Bronchial epithelial cell (primary cell): ENCODE results near the gene PRKAG1. TPM values are rescaled to one million over a fixed set of nuclear protein-coding genes. Genes with fewer than 3 reads are reported as not detected.

Experiments used
- DNase-seq: peaks from one replicate; pipeline ENCODE4 v3.0.0-alpha.2; 2010; ENCODE audit warnings: low read depth
- FAIRE-seq: peaks from 2 replicates; lab custom pipeline; 2011; peaks lifted over from hg19 to GRCh38; lab: Jason Lieb, UNC
- H3K27me3 ChIP-seq: 2 replicates; pipeline ENCODE4 v1.5.1; 2011; ENCODE audit warnings: low read length; ENCODE audit not compliant: control insufficient read depth, insufficient read depth
- H3K36me3 ChIP-seq: 2 replicates; pipeline ENCODE4 v1.5.1; 2011; ENCODE audit warnings: low read length; ENCODE audit not compliant: control insufficient read depth, insufficient read depth
- H3K4me3 ChIP-seq: 2 replicates; pipeline ENCODE4 v1.5.1; 2011; ENCODE audit warnings: mild to moderate bottlenecking, low read depth, low read length, control low read depth
- total RNA-seq: library from RNA; depleted of rRNA; stranded (reverse); fragments of >200 nt; gene quantifications from 2 replicates; pipeline ENCODE4 v1.2.1, GENCODE V29; 2014
- TF ChIP-seq, protein P1 (sequence below): IDR thresholded peaks from 2 replicates; pipeline ENCODE4 v1.5.1; 2011; ENCODE audit warnings: mild to moderate bottlenecking, moderate library complexity, low read length, control low read depth, inconsistent platforms; ENCODE audit not compliant: insufficient read depth, severe bottlenecking

Gene PRKAG1
- total RNA-seq, 1 donor from 2014 or later, result 93.7 TPM

DNA sequence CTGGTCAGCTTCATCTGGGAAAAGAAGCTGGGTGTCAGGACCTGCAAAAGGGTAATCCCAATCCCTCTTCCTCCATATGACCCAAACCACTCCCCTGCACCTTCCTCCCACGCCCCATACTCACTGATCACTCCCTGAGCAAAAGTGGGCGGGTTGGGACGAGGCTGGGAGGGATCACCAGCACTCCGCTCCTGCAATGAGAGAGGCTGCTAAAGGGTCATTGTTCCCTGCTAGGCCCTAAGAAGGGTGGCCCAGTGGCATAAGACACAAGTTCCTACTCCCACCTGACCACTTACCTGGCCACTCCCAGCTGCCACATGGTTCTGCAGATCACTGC, 15.7 kb upstream of the PRKAG1 start:
- TF ChIP-seq, protein P1, sequence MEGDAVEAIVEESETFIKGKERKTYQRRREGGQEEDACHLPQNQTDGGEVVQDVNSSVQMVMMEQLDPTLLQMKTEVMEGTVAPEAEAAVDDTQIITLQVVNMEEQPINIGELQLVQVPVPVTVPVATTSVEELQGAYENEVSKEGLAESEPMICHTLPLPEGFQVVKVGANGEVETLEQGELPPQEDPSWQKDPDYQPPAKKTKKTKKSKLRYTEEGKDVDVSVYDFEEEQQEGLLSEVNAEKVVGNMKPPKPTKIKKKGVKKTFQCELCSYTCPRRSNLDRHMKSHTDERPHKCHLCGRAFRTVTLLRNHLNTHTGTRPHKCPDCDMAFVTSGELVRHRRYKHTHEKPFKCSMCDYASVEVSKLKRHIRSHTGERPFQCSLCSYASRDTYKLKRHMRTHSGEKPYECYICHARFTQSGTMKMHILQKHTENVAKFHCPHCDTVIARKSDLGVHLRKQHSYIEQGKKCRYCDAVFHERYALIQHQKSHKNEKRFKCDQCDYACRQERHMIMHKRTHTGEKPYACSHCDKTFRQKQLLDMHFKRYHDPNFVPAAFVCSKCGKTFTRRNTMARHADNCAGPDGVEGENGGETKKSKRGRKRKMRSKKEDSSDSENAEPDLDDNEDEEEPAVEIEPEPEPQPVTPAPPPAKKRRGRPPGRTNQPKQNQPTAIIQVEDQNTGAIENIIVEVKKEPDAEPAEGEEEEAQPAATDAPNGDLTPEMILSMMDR, result no peak
- Histone ChIP-seq H3K36me3 (peaks cover 53% of the 10 kb centered on the region), H3K27me3 (no peaks in the 10 kb centered on the region), H3K4me3 (no peak overlapping the region)
- DNase-seq (no peak), FAIRE-seq (no peak)

DNA sequence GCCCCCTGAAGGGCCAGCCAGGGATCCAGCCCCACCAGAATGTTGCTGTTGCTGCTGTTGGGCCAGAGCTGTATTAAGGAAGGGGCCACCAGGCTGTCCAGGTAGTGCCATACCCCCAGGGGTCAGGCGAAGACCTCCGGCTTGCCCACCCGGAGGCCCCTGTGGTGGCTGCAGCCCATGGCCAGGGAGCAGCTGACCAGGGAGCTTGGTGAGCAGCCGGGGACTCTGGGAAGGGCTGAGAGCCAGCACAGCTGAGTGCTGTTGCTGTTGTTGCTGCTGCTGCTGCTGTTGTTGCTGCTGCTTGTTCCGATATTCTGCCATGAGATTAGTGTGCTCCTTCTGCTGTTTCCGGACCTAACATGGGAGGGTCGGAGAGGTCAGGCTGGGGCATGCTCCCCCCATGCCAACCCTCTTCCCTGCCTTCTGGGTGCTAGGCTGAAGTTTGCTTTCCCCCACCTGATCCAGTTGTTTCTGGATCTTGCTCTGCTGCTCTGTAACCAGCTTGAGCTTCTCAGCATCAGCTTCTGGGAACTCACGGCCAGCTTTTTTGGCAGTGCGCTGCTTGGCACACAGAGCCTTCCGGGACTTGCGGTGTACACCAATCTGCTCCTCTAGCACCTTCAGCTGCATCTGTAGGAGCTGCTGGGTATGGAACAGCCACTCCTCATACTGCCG, 15.2 kb upstream of the PRKAG1 start:
- no peak for FAIRE-seq
- H3K4me3 ChIP-seq, result no peak overlapping the region
- H3K36me3 ChIP-seq, result peaks cover 51% of the 10 kb centered on the region
- TF ChIP-seq, protein P1, result no peak
- H3K27me3 ChIP-seq, result no peaks in the 10 kb centered on the region
- no peak for DNase-seq

DNA sequence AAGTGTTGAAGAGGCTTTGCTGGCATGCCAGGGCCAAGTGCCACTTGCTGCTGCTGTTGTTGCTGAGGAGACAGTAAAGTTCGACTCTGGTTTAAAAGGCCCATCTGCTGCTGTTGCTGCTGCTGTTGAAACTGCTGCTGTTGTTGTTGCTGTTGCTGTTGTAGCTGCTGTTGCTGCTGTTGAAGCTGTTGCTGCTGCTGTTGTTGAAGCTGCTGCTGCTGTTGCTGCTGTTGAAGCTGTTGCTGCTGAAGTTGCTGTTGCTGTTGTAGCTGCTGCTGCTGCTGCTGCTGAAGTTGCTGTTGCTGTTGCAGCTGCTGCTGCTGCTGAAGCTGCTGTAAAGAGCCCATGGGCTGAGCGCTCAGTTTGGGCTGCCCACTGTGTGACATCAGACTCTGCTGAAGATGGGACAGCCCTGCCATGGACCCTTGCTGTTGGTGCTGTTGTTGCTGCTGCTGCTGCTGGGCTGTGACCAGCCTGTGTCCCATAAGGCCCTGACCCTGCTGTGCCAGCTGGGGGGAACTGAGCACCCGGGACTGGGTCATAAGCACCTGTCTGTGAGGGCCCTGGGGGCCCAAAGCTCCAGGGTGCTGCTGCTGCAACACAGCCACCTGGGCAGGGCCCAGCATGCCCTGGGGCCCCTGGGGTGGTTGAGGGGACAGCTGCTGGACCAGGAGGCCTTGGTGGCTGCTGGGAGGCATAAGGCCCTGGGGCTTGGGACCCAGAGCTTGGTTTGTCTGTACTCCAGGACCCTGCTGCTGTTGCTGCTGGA, 14.3 kb upstream of the PRKAG1 start:
- Histone ChIP-seq H3K27me3 (no peaks in the 10 kb centered on the region), H3K36me3 (peaks cover 53% of the 10 kb centered on the region), H3K4me3 (no peak overlapping the region)
- DNase-seq, result no peak
- TF ChIP-seq, protein P1, result no peak
- FAIRE-seq, result no peak

DNA sequence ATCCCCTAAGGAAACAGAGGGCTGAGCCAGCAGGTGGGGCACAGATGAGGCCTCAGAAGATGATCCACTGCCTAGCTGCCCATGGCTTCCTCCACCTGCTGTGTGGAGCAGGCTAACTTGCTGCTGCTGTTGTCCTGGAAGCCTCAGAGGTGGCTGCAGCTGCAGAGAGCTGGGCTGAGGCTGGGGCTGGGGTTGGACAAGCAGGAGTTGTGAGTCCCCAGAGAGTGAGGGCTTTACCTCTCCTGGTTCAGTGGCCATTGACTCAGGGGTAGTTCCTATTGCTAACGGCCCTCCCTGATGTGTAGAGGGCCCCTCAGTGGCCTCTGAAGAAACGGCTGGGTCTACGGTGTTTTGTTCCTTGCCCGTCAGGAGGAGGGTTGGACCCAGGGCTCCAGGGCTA, 13.7 kb upstream of the PRKAG1 start:
- no peaks in the 10 kb centered on the region for H3K27me3 ChIP-seq
- FAIRE-seq (no peak), DNase-seq (no peak)
- H3K36me3 ChIP-seq, result peaks cover 52% of the 10 kb centered on the region
- H3K4me3 ChIP-seq, result no peak overlapping the region
- TF ChIP-seq, protein P1, result no peak

DNA sequence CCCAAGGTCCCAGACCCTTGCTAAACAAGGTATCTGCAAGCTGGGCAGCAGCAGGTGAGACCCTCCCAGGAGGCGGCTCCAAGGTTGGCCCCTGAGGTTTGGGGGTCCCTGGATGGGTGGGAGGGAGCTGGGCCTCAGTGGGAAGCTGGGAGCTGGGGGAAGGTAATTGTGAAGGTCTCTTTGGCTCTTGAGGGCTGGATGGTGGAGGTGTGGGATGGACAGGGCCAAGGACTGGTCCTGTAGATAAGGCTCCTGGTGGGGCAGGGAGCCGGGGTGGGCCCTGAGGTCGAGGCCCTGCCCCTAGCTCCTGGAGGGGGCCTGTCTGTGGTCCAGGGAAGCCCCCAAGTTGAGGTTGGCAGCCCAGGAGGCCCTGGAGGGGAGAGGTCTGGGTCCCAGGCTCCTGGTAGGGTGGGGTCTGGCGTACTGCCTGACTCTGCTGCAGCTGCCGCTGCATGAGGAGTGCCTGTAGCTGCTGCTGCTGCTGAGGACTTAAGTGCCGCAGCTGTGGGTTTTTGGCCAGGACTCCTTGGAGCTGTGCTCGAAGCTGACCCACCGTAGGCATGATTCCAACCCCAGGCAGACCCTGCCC, 13.1 kb upstream of the PRKAG1 start:
- TF ChIP-seq, protein P1, result no peak
- no peaks in the 10 kb centered on the region for H3K27me3 ChIP-seq
- DNase-seq (no peak), FAIRE-seq (no peak)
- H3K4me3 ChIP-seq, result no peak overlapping the region
- H3K36me3 ChIP-seq, result peaks cover 48% of the 10 kb centered on the region
